Endodermal cell (in vitro differentiated cells): ENCODE results near the gene MLLT3. TPM values are rescaled to one million over a fixed set of nuclear protein-coding genes. Genes with fewer than 3 reads are reported as not detected.

Experiments
- DNase-seq: peaks from one replicate; pipeline ENCODE4 v3.0.0-alpha.2; 2017
- H3K27ac ChIP-seq: 2 replicates; pipeline ENCODE4 v1.5.1; 2013; ENCODE audit warnings: mild to moderate bottlenecking, low read depth, low read length, moderate library complexity
- H3K27me3 ChIP-seq: 2 replicates; pipeline ENCODE4 v1.6.1; 2013; ENCODE audit warnings: mild to moderate bottlenecking, low read length, moderate library complexity; ENCODE audit not compliant: insufficient read depth, control insufficient read depth, poor library complexity, severe bottlenecking
- H3K36me3 ChIP-seq: 2 replicates; pipeline ENCODE4 v1.7.0; 2013; ENCODE audit warnings: mild to moderate bottlenecking, low read length, moderate library complexity; ENCODE audit not compliant: control insufficient read depth, insufficient read depth
- H3K4me1 ChIP-seq: one replicate; pipeline ENCODE4 v1.7.0; 2013; ENCODE audit warnings: low read length; ENCODE audit not compliant: control insufficient read depth, insufficient read depth
- H3K4me3 ChIP-seq: 2 replicates; pipeline ENCODE4 v1.5.1; 2013; ENCODE audit warnings: mild to moderate bottlenecking, low read length, moderate library complexity
- H3K9ac ChIP-seq: 2 replicates; pipeline ENCODE4 v1.6.1; 2013; ENCODE audit warnings: mild to moderate bottlenecking, low read length, moderate library complexity; ENCODE audit not compliant: poor library complexity, severe bottlenecking; ENCODE audit errors: extremely low read depth
- H3K9me3 ChIP-seq: 2 replicates; pipeline ENCODE4 v1.6.1; 2013; ENCODE audit warnings: mild to moderate bottlenecking, low read length, moderate library complexity; ENCODE audit not compliant: control insufficient read depth
- H3K27ac Mint-ChIP-seq: 2 replicates; pipeline ENCODE4 v1.8.0; 2020; ENCODE audit warnings: mixed read lengths
- H3K27me3 Mint-ChIP-seq: 2 replicates; pipeline ENCODE4 v1.8.0; 2021; ENCODE audit warnings: mild to moderate bottlenecking, mixed read lengths; ENCODE audit not compliant: insufficient read depth
- H3K36me3 Mint-ChIP-seq: 2 replicates; pipeline ENCODE4 v1.8.0; 2020; ENCODE audit warnings: low read depth, mixed read lengths
- H3K4me1 Mint-ChIP-seq: 2 replicates; pipeline ENCODE4 v1.8.0; 2020; ENCODE audit warnings: mixed read lengths
- H3K4me3 Mint-ChIP-seq: 2 replicates; pipeline ENCODE4 v1.8.0; 2020; ENCODE audit warnings: mild to moderate bottlenecking, moderate library complexity, mixed read lengths
- H3K9me3 Mint-ChIP-seq: 2 replicates; pipeline ENCODE4 v1.8.0; 2020; ENCODE audit warnings: mild to moderate bottlenecking, mixed read lengths
- WGBS, 2 experiments: methylation state at CpG; one replicate each; pipeline versions ENCODE4 v1.1.5 to v1.1.7; 2013; ENCODE audit warnings: missing lambda C conversion rate in 2 of 2, mixed read lengths in 1 of 2; ENCODE audit not compliant: insufficient coverage in 1 of 2, insufficient read length in 1 of 2; 5-methylcytosine and 5-hydroxymethylcytosine counted together
- total RNA-seq, 2 donors: library from RNA; stranded (reverse); fragmentation: NEBNext Ultra II Directional in 1 of 2; extraction: Animal tissue kit (Norgen Biotek cat#: 25700) in 1 of 2; gene quantifications; 2 replicates in 1 of 2; 3 replicates in 1 of 2; pipeline ENCODE4 v1.2.1, GENCODE V29; 2021
- TF ChIP-seq, protein P1 (sequence below): fragments of 200-600 bp; sonication (generic); conservative IDR thresholded peaks from 2 replicates; pipeline ENCODE4 v1.5.0; 2021; ENCODE audit warnings: antibody characterized with exemption, mild to moderate bottlenecking

Gene MLLT3
- total RNA-seq, 2 donors from 2014 or later: 5.5 to 12.2 TPM

DNA sequence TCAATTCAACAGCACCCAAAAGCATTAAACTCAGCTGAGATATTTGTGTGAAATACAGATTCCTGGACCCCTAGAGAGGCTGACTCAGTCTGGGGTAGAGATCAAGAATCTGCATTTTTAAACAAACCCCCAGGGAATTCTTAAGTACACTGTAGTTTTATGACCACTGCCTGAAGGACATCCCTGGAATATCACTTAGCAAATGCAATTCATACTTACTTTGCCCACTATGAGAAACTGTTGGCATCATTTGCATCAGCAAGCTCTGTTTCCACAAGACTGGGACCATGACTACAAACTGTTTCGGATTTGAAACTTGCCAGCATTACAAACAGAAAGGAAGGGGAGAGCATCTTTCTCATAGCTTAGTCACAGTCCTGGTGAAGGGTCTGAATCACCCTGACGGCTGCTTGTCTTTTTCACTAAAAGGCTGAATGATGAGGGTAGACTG is 63.7 kb downstream of the MLLT3 start:
- H3K9me3 ChIP-seq: no peaks in the 10 kb centered on the region
- no peak overlapping the region for H3K27ac ChIP-seq
- H3K27me3 ChIP-seq: no peaks in the 10 kb centered on the region
- H3K4me3 Mint-ChIP-seq: no peak overlapping the region
- no peak overlapping the region for H3K9ac ChIP-seq
- H3K36me3 Mint-ChIP-seq: no peaks in the 10 kb centered on the region
- H3K27me3 Mint-ChIP-seq: no peaks in the 10 kb centered on the region
- TF ChIP-seq, protein P1, sequence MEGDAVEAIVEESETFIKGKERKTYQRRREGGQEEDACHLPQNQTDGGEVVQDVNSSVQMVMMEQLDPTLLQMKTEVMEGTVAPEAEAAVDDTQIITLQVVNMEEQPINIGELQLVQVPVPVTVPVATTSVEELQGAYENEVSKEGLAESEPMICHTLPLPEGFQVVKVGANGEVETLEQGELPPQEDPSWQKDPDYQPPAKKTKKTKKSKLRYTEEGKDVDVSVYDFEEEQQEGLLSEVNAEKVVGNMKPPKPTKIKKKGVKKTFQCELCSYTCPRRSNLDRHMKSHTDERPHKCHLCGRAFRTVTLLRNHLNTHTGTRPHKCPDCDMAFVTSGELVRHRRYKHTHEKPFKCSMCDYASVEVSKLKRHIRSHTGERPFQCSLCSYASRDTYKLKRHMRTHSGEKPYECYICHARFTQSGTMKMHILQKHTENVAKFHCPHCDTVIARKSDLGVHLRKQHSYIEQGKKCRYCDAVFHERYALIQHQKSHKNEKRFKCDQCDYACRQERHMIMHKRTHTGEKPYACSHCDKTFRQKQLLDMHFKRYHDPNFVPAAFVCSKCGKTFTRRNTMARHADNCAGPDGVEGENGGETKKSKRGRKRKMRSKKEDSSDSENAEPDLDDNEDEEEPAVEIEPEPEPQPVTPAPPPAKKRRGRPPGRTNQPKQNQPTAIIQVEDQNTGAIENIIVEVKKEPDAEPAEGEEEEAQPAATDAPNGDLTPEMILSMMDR: no peak
- peaks cover 6% of the 10 kb centered on the region for H3K4me1 ChIP-seq
- H3K9me3 Mint-ChIP-seq: no peaks in the 10 kb centered on the region
- H3K27ac Mint-ChIP-seq: no peak overlapping the region
- 69 to 83% methylated on average over 1 to 2 of the region's 2 CpGs for WGBS, 2 experiments
- no peaks in the 10 kb centered on the region for H3K36me3 ChIP-seq
- no peak overlapping the region for H3K4me3 ChIP-seq
- DNase-seq: no peak
- peaks cover 23% of the 10 kb centered on the region for H3K4me1 Mint-ChIP-seq

- 42 to 65% methylated on average over 2 to 5 of the region's 5 CpGs for WGBS, 2 experiments
- TF ChIP-seq, protein P1: no peak
- Mint-ChIP-seq H3K4me1 (peaks cover 21% of the 10 kb centered on the region), H3K27me3 (no peaks in the 10 kb centered on the region), H3K9me3 (no peaks in the 10 kb centered on the region), H3K27ac (no peak overlapping the region), H3K4me3 (no peak overlapping the region), H3K36me3 (no peaks in the 10 kb centered on the region)
- Histone ChIP-seq H3K27ac (no peak overlapping the region), H3K4me1 (peaks cover 6% of the 10 kb centered on the region), H3K36me3 (no peaks in the 10 kb centered on the region), H3K4me3 (no peak overlapping the region), H3K9ac (no peak overlapping the region), H3K27me3 (no peaks in the 10 kb centered on the region), H3K9me3 (no peaks in the 10 kb centered on the region)
- DNase-seq: no peak
These were observed 64.3 kb downstream of the MLLT3 start for GRCh38 chr9:20557890-20558565.

GRCh38 chr9:20557285-20557684 is 65.0 kb downstream of the MLLT3 start:
- H3K36me3 ChIP-seq: no peaks in the 10 kb centered on the region
- 89 to 97% methylated on average over 1 of the region's 1 CpG for WGBS, 2 experiments
- no peak overlapping the region for H3K9ac ChIP-seq
- H3K4me1 ChIP-seq: peaks cover 6% of the 10 kb centered on the region
- DNase-seq: no peak
- Mint-ChIP-seq H3K27ac (no peak overlapping the region), H3K4me3 (no peak overlapping the region), H3K4me1 (peaks cover 20% of the 10 kb centered on the region), H3K27me3 (no peaks in the 10 kb centered on the region), H3K9me3 (no peaks in the 10 kb centered on the region), H3K36me3 (no peaks in the 10 kb centered on the region)
- H3K27ac ChIP-seq: no peak overlapping the region
- H3K4me3 ChIP-seq: no peak overlapping the region
- H3K9me3 ChIP-seq: no peaks in the 10 kb centered on the region
- no peaks in the 10 kb centered on the region for H3K27me3 ChIP-seq
- TF ChIP-seq, protein P1: no peak
